Measurements from ENCODE around the gene SPG7.

Gene SPG7

DNA sequence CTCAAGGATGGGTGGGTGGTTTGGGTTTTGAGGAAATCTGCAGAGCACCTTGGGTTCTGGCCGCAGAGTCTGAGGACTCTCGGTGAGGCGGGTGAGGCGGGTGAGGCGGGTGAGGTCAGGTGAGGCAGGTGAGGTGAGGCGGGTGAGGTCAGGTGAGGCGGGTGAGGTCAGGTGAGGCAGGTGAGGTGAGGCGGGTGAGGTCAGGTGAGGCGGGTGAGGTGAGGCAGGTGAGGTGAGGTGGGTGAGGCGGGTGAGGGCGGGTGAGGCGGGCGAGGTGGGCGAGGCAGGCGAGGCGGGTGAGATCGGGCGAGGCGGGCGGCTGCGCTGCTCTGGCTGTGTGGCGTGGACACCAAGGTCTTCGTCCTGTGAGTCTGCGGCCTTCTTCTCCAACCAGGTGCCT lies 28.2 kb downstream of the SPG7 start:
- no peak for TF ChIP-seq CEBPB (IDR thresholded peaks at IDR 0.05)
- TF ChIP-seq, protein P1, sequence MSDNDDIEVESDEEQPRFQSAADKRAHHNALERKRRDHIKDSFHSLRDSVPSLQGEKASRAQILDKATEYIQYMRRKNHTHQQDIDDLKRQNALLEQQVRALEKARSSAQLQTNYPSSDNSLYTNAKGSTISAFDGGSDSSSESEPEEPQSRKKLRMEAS (IDR thresholded peaks at IDR 0.05) = no peak
- TF ChIP-seq EP300 (IDR thresholded peaks at IDR 0.05; ENCODE audit: borderline replicate concordance) = no peak
- TF ChIP-seq YY1 (IDR thresholded peaks at IDR 0.05; ENCODE audit: low read depth) = no peak
- TF ChIP-seq TEAD4 (IDR thresholded peaks at IDR 0.05) = no peak
- TF ChIP-seq TCF12 (IDR thresholded peaks at IDR 0.05; ENCODE audit: low read depth) = no peak
- TF ChIP-seq NFIC (IDR thresholded peaks at IDR 0.05) = no peak
- TF ChIP-seq, protein P2, sequence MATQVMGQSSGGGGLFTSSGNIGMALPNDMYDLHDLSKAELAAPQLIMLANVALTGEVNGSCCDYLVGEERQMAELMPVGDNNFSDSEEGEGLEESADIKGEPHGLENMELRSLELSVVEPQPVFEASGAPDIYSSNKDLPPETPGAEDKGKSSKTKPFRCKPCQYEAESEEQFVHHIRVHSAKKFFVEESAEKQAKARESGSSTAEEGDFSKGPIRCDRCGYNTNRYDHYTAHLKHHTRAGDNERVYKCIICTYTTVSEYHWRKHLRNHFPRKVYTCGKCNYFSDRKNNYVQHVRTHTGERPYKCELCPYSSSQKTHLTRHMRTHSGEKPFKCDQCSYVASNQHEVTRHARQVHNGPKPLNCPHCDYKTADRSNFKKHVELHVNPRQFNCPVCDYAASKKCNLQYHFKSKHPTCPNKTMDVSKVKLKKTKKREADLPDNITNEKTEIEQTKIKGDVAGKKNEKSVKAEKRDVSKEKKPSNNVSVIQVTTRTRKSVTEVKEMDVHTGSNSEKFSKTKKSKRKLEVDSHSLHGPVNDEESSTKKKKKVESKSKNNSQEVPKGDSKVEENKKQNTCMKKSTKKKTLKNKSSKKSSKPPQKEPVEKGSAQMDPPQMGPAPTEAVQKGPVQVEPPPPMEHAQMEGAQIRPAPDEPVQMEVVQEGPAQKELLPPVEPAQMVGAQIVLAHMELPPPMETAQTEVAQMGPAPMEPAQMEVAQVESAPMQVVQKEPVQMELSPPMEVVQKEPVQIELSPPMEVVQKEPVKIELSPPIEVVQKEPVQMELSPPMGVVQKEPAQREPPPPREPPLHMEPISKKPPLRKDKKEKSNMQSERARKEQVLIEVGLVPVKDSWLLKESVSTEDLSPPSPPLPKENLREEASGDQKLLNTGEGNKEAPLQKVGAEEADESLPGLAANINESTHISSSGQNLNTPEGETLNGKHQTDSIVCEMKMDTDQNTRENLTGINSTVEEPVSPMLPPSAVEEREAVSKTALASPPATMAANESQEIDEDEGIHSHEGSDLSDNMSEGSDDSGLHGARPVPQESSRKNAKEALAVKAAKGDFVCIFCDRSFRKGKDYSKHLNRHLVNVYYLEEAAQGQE (IDR thresholded peaks at IDR 0.05; ENCODE audit: low read depth) = no peak
- TF ChIP-seq TAF1 (IDR thresholded peaks at IDR 0.05; ENCODE audit: low read depth) = no peak

DNA sequence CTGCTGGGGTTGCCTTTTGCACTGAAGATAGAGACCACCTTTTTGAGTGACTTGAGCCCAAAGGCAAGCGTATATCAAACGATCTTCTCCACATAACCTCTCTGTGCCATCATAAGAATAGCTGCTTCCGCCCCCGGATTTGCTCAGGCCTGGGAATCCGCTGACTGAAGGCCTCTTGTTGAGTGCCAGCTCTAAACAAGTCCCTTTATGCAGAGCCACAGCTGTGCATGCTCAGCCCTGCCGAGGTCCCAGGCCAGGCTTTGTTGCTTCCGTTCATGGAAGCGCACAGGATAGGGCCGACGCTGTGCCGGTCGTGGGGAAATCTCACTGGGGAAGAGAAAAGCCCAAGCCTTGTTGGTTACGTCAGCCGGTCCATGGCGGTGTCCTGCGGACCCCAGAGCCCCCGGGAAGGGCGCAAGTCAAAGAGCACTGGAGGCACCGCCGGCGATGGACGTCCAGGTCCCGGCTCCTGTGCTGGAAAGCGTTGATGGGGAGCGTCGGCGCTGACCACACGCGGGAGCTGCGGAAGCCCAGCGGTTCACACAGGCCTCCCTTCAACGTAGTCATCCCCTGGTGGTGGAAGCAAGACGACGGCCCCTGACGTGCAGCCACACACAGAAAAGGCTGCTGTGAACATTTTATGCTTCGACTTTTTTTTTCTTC lies 28.8 kb downstream of the SPG7 start:
- TF ChIP-seq TCF12 (IDR thresholded peaks at IDR 0.05; ENCODE audit: low read depth) = no peak
- TF ChIP-seq, protein P3, sequence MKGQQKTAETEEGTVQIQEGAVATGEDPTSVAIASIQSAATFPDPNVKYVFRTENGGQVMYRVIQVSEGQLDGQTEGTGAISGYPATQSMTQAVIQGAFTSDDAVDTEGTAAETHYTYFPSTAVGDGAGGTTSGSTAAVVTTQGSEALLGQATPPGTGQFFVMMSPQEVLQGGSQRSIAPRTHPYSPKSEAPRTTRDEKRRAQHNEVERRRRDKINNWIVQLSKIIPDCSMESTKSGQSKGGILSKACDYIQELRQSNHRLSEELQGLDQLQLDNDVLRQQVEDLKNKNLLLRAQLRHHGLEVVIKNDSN (IDR thresholded peaks at IDR 0.05) = no peak
- no peak for TF ChIP-seq CEBPB (IDR thresholded peaks at IDR 0.05)
- no peak for TF ChIP-seq EP300 (IDR thresholded peaks at IDR 0.05; ENCODE audit: borderline replicate concordance)
- TF ChIP-seq, protein P1 (IDR thresholded peaks at IDR 0.05) = no peak
- TF ChIP-seq TAF1 (IDR thresholded peaks at IDR 0.05; ENCODE audit: low read depth) = no peak
- TF ChIP-seq ZBTB7A (IDR thresholded peaks at IDR 0.05; ENCODE audit: low read depth) = no peak
- no peak for TF ChIP-seq RAD21 (IDR thresholded peaks at IDR 0.05; ENCODE audit: low read depth)
- no peak for TF ChIP-seq TEAD4 (IDR thresholded peaks at IDR 0.05)
- TF ChIP-seq, protein P2 (IDR thresholded peaks at IDR 0.05; ENCODE audit: low read depth) = no peak
- TF ChIP-seq FOXM1 (IDR thresholded peaks at IDR 0.05; ENCODE audit: borderline replicate concordance, low read depth) = no peak
- no peak for TF ChIP-seq CREB1 (IDR thresholded peaks at IDR 0.05; ENCODE audit: low read depth)
- TF ChIP-seq EGR1 (IDR thresholded peaks at IDR 0.05) = no peak
- TF ChIP-seq NFIC (IDR thresholded peaks at IDR 0.05) = no peak
- TF ChIP-seq YY1 (IDR thresholded peaks at IDR 0.05; ENCODE audit: low read depth) = no peak

DNA sequence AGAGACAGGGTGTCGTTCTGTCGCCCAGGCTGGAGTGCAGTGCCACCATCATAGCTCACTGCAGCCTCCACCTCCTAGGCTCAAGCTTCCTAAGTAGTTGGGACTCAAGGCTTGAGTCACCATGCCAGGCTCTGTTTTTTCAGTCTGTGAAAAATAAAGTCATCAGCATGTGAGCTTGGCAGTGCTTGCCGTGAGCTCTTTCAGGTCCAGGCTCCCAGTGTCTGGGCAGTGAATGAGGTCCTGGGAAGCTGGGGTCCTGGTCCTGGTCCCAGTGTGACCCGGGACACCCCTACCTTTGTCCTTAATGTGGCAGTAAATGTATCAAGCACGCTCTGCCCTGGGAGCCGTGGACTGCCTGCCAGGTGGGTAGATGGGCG lies 29.3 kb downstream of the SPG7 start:
- TF ChIP-seq CREB1 (IDR thresholded peaks at IDR 0.05; ENCODE audit: low read depth) (no peak), CEBPB (IDR thresholded peaks at IDR 0.05) (no peak), TCF12 (IDR thresholded peaks at IDR 0.05; ENCODE audit: low read depth) (no peak), YY1 (IDR thresholded peaks at IDR 0.05; ENCODE audit: low read depth) (no peak), ZBTB7A (IDR thresholded peaks at IDR 0.05; ENCODE audit: low read depth) (no peak), FOXM1 (IDR thresholded peaks at IDR 0.05; ENCODE audit: borderline replicate concordance, low read depth) (no peak), TAF1 (IDR thresholded peaks at IDR 0.05; ENCODE audit: low read depth) (no peak), RAD21 (IDR thresholded peaks at IDR 0.05; ENCODE audit: low read depth) (no peak), EP300 (IDR thresholded peaks at IDR 0.05; ENCODE audit: borderline replicate concordance) (no peak), NFIC (IDR thresholded peaks at IDR 0.05) (no peak)
- TF ChIP-seq, protein P1 (IDR thresholded peaks at IDR 0.05) = no peak
- TF ChIP-seq, protein P2 (IDR thresholded peaks at IDR 0.05; ENCODE audit: low read depth) = no peak
- TF ChIP-seq, protein P3 (IDR thresholded peaks at IDR 0.05) = no peak

DNA sequence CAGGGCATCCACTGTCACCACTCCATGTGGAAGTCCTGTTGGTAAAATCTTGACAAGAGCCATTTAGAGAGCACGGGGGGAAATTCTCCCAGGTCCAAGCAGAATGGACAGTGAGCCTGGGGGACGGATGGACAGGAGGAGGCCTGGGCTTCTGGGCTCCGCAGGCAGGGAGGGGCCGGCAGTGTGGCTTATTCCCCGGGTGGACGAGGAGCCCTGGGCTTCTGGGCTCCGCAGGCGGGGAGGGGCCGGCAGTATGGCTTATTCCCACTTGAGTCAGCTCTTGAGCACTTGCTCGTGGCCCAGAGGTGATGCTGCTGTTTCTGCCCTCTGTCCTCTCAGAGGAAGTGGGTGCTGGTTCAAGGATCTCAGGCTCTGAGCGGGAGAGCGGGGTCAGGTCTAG lies 30.1 kb downstream of the SPG7 start:
- TF ChIP-seq, protein P1 (IDR thresholded peaks at IDR 0.05) = no peak
- TF ChIP-seq CREB1 (IDR thresholded peaks at IDR 0.05; ENCODE audit: low read depth) (no peak), YY1 (IDR thresholded peaks at IDR 0.05; ENCODE audit: low read depth) (no peak), TEAD4 (IDR thresholded peaks at IDR 0.05) (no peak), ZBTB7A (IDR thresholded peaks at IDR 0.05; ENCODE audit: low read depth) (no peak), CEBPB (IDR thresholded peaks at IDR 0.05) (no peak), TCF12 (IDR thresholded peaks at IDR 0.05; ENCODE audit: low read depth) (no peak), EGR1 (IDR thresholded peaks at IDR 0.05) (no peak), RAD21 (IDR thresholded peaks at IDR 0.05; ENCODE audit: low read depth) (no peak), TAF1 (IDR thresholded peaks at IDR 0.05; ENCODE audit: low read depth) (no peak), EP300 (IDR thresholded peaks at IDR 0.05; ENCODE audit: borderline replicate concordance) (no peak), FOXM1 (IDR thresholded peaks at IDR 0.05; ENCODE audit: borderline replicate concordance, low read depth) (no peak)
- TF ChIP-seq, protein P2 (IDR thresholded peaks at IDR 0.05; ENCODE audit: low read depth) = no peak

Measured in Ishikawa (cell line).